A549 (cell line): ENCODE data around the gene ZNF438. TPM values are rescaled to one million over a fixed set of nuclear protein-coding genes. Genes with fewer than 3 reads are reported as not detected.

Experiments used
- ATAC-seq, 2 experiments: fragments of 200-7000 bp in 1 of 2; fragments of >200 bp in 1 of 2; cut with Nextera tagmentation in 1 of 2; cut with Tn5 transposase in 1 of 2; 3 replicates each; pipeline versions ENCODE4 v1.8.0 to v1.9.1; 2018 to 2020; ENCODE audit warnings: mild to moderate bottlenecking in 1 of 2, moderate library complexity in 1 of 2
- CTCF ChIA-PET: fragments of 300-600 bp; sonication (Branson Sonifier 250); formaldehyde crosslinking; extraction: SDS; loops from one replicate; lab custom pipeline; 2021; ENCODE audit warnings: antibody characterized with exemption, inconsistent platforms; lab: Yijun Ruan, JAX
- POLR2A ChIA-PET: fragments of 350-600 bp; formaldehyde crosslinking; extraction: SDS; loops from one replicate; lab custom pipeline; 2021; ENCODE audit warnings: antibody characterized with exemption, inconsistent platforms; lab: Yijun Ruan, JAX
- DNase-seq, 2 experiments: peaks; one replicate each; pipeline versions ENCODE4 v3.0.0 to v3.0.0-alpha.2; 2011 to 2016; ENCODE audit warnings: low read depth in 1 of 2, low spot score in 1 of 2
- FAIRE-seq: peaks from 2 replicates; lab custom pipeline; 2011; peaks lifted over from hg19 to GRCh38; lab: Jason Lieb, UNC
- H3K27ac ChIP-seq, 2 experiments: fragments of >200 bp; sonication (Bioruptor Twin); formaldehyde crosslinking; 3 replicates each; pipeline ENCODE4 v1.5.1; 2016 to 2017
- H3K4me1 ChIP-seq: fragments of >200 bp; sonication (Bioruptor Twin); formaldehyde crosslinking; 3 replicates; pipeline ENCODE4 v1.6.1; 2016
- H3K4me2 ChIP-seq: fragments of >200 bp; sonication (Bioruptor Twin); formaldehyde crosslinking; 3 replicates; pipeline ENCODE4 v1.6.1; 2016
- H3K4me3 ChIP-seq: fragments of >200 bp; sonication (Bioruptor Twin); formaldehyde crosslinking; 3 replicates; pipeline ENCODE4 v1.5.1; 2016
- H3K9me3 ChIP-seq: fragments of >200 bp; sonication (Bioruptor Twin); formaldehyde crosslinking; 3 replicates; pipeline ENCODE4 v1.6.1; 2016
- CHD4 ChIP-seq: fragments of 200-600 bp; sonication (generic); IDR thresholded peaks from 2 replicates; pipeline ENCODE4 v1.6.1; 2016; ENCODE audit warnings: antibody characterized with exemption, mild to moderate bottlenecking, borderline replicate concordance
- EHF ChIP-seq: fragments of 250-450 bp; sonication (Bioruptor Pico); IDR thresholded peaks from 2 replicates; pipeline ENCODE4 v1.5.0; 2020; ENCODE audit warnings: mild to moderate bottlenecking
- FOSB ChIP-seq: fragments of 250-450 bp; sonication (Bioruptor Pico); IDR thresholded peaks from 2 replicates; pipeline ENCODE4 v1.5.0; 2020; ENCODE audit warnings: mild to moderate bottlenecking, moderate library complexity
- HEYL ChIP-seq: fragments of 250-450 bp; sonication (Bioruptor Pico); IDR thresholded peaks from 2 replicates; pipeline ENCODE4 v1.8.0; 2021; ENCODE audit warnings: mild to moderate bottlenecking, moderate library complexity
- HOXB13 ChIP-seq: fragments of 250-450 bp; sonication (Bioruptor Pico); IDR thresholded peaks from 2 replicates; pipeline ENCODE4 v1.5.0; 2020; ENCODE audit warnings: low read depth, mild to moderate bottlenecking, moderate library complexity
- JUNB ChIP-seq: fragments of >200 bp; sonication (Bioruptor Twin); formaldehyde crosslinking; IDR thresholded peaks from 2 replicates; pipeline ENCODE4 v1.6.1; 2016
- MAZ ChIP-seq: fragments of 150-350 bp; IDR thresholded peaks from 2 replicates; pipeline ENCODE4 v1.6.1; 2014; ENCODE audit warnings: antibody characterized with exemption, low read depth, low read length, borderline replicate concordance
- NPAS2 ChIP-seq: fragments of 250-450 bp; sonication (Bioruptor Pico); IDR thresholded peaks from 2 replicates; pipeline ENCODE4 v1.8.0; 2022; ENCODE audit warnings: mild to moderate bottlenecking, moderate library complexity, borderline replicate concordance
- RARB ChIP-seq: fragments of 250-450 bp; sonication (Bioruptor Pico); IDR thresholded peaks from 2 replicates; pipeline ENCODE4 v1.8.0; 2021; ENCODE audit warnings: mild to moderate bottlenecking, moderate library complexity
- RCOR1 ChIP-seq: fragments of 150-350 bp; IDR thresholded peaks from 2 replicates; pipeline ENCODE4 v1.6.1; 2014; ENCODE audit warnings: antibody characterized with exemption, low read length, low read depth
- RNF2 ChIP-seq: fragments of 200-600 bp; sonication (generic); IDR thresholded peaks from 2 replicates; pipeline ENCODE4 v1.6.1; 2016; ENCODE audit warnings: low read depth, mild to moderate bottlenecking, antibody characterized with exemption, moderate library complexity, borderline replicate concordance
- TP53 ChIP-seq: fragments of 250-450 bp; sonication (Bioruptor Pico); IDR thresholded peaks from 2 replicates; pipeline ENCODE4 v1.5.0; 2021; ENCODE audit warnings: mild to moderate bottlenecking, moderate library complexity
- ZSCAN20 ChIP-seq: fragments of 250-450 bp; sonication (Bioruptor Pico); IDR thresholded peaks from 2 replicates; pipeline ENCODE4 v1.8.0; 2022; ENCODE audit warnings: mild to moderate bottlenecking, moderate library complexity
- WGBS: methylation state at CpG from one replicate; pipeline ENCODE4 v1.1.6; 2017; ENCODE audit errors: missing lambda C conversion rate; 5-methylcytosine and 5-hydroxymethylcytosine counted together
- polyA plus RNA-seq, 4 experiments: library from polyadenylated mRNA; depleted of rRNA in 3 of 4; stranded (reverse); fragments of >200 nt; fragmentation: RNase III in 1 of 4; extraction: RNeasy Plus Mini Kit Qiagen cat#74134 plus additional on column Dnase treatment in 1 of 4; gene quantifications; 2 replicates in 3 of 4; 3 replicates in 1 of 4; pipeline ENCODE4 v1.2.3, GENCODE V29; 2011 to 2017
- TF ChIP-seq, protein P1 (sequence below): fragments of >200 bp; sonication (Bioruptor Twin); formaldehyde crosslinking; IDR thresholded peaks from 2 replicates; pipeline ENCODE4 v1.6.1; 2016
- TF ChIP-seq, protein P2 (sequence below): fragments of 200-600 bp; sonication (generic); IDR thresholded peaks from 2 replicates; pipeline ENCODE4 v1.6.1; 2016; ENCODE audit warnings: antibody characterized with exemption, mild to moderate bottlenecking, moderate library complexity

The ZNF438 gene
- polyA plus RNA-seq, 2 of the 4 experiments (the other 2 are of a cell fraction), result 2.2 to 4.5 TPM

DNA sequence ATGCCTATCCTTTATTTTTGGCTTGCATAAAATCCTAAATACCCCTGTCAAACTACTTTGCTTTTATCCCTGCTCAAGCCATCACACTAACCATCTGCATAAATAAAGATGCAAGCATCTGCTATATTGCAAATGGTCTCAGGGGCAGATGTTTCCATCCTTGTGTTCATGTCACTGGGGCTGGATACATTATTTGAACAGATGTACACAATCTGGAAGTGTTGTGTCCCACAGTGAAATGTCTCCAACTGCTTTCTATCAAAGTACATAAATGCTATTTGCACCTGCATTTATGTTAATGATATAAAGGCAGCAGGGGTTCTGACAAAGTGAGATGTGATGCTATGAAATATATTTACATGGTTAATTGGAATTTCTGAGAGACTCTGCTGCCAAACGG lies 163.1 kb downstream of the ZNF438 start:
- Histone ChIP-seq H3K27ac (no peak overlapping the region), H3K4me2 (no peak overlapping the region), H3K4me3 (no peak overlapping the region), H3K9me3 (no peaks in the 10 kb centered on the region), H3K4me1 (no peaks in the 10 kb centered on the region)
- 62% methylated on average over 1 of the region's 1 CpG for whole genome bisulfite sequencing
- ATAC-seq, result no peak
- no peak for DNase-seq
- CTCF ChIA-PET, result no interaction called here
- TF ChIP-seq EHF, result no peak
- TF ChIP-seq, all 56 proteins: peak for 0
- no peak for FAIRE-seq
- POLR2A ChIA-PET, result no interaction called here

DNA sequence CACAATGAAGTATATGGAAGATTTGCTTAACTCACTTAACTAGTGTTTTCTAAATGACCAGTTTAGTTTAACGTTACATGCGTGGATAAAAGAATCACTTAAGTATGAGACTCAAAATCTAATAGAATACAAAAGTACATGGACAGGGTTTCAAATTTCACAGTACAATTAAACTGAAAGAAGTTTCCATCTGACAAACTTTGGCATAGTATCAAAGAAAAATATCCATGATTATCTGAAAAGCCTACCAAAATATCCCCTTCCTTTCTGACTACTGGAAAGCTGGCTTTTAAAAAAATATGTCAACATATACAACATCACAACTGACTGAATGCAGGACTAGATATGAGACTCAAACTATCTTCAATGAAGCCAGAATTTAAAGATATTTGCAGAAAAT lies 164.8 kb downstream of the ZNF438 start:
- no peak for TF ChIP-seq RNF2
- no peak for TF ChIP-seq HEYL (CRISPR knock-in tag)
- TF ChIP-seq, protein P1, sequence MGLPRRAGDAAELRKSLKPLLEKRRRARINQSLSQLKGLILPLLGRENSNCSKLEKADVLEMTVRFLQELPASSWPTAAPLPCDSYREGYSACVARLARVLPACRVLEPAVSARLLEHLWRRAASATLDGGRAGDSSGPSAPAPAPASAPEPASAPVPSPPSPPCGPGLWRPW, result no peak
- no peak for TF ChIP-seq RCOR1
- TF ChIP-seq FOSB (CRISPR knock-in tag), result no peak
- no peak for TF ChIP-seq NPAS2 (CRISPR knock-in tag)
- TF ChIP-seq ZSCAN20 (CRISPR knock-in tag), result no peak
- no peak for TF ChIP-seq JUNB
- TF ChIP-seq HOXB13, result no peak
- TF ChIP-seq, protein P2, sequence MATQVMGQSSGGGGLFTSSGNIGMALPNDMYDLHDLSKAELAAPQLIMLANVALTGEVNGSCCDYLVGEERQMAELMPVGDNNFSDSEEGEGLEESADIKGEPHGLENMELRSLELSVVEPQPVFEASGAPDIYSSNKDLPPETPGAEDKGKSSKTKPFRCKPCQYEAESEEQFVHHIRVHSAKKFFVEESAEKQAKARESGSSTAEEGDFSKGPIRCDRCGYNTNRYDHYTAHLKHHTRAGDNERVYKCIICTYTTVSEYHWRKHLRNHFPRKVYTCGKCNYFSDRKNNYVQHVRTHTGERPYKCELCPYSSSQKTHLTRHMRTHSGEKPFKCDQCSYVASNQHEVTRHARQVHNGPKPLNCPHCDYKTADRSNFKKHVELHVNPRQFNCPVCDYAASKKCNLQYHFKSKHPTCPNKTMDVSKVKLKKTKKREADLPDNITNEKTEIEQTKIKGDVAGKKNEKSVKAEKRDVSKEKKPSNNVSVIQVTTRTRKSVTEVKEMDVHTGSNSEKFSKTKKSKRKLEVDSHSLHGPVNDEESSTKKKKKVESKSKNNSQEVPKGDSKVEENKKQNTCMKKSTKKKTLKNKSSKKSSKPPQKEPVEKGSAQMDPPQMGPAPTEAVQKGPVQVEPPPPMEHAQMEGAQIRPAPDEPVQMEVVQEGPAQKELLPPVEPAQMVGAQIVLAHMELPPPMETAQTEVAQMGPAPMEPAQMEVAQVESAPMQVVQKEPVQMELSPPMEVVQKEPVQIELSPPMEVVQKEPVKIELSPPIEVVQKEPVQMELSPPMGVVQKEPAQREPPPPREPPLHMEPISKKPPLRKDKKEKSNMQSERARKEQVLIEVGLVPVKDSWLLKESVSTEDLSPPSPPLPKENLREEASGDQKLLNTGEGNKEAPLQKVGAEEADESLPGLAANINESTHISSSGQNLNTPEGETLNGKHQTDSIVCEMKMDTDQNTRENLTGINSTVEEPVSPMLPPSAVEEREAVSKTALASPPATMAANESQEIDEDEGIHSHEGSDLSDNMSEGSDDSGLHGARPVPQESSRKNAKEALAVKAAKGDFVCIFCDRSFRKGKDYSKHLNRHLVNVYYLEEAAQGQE, result no peak
- no peak for TF ChIP-seq MAZ
- no peak for TF ChIP-seq CHD4
- H3K4me3 ChIP-seq, result no peak overlapping the region
- POLR2A ChIA-PET, result no interaction called here
- FAIRE-seq (no peak), DNase-seq (no peak), ATAC-seq (no peak)
- CTCF ChIA-PET, result no interaction called here
- 92% methylated on average over 2 of the region's 2 CpGs for WGBS
- H3K27ac ChIP-seq, result no peak overlapping the region
- H3K4me1 ChIP-seq, result no peaks in the 10 kb centered on the region
- H3K9me3 ChIP-seq, result no peaks in the 10 kb centered on the region
- no peak overlapping the region for H3K4me2 ChIP-seq

DNA sequence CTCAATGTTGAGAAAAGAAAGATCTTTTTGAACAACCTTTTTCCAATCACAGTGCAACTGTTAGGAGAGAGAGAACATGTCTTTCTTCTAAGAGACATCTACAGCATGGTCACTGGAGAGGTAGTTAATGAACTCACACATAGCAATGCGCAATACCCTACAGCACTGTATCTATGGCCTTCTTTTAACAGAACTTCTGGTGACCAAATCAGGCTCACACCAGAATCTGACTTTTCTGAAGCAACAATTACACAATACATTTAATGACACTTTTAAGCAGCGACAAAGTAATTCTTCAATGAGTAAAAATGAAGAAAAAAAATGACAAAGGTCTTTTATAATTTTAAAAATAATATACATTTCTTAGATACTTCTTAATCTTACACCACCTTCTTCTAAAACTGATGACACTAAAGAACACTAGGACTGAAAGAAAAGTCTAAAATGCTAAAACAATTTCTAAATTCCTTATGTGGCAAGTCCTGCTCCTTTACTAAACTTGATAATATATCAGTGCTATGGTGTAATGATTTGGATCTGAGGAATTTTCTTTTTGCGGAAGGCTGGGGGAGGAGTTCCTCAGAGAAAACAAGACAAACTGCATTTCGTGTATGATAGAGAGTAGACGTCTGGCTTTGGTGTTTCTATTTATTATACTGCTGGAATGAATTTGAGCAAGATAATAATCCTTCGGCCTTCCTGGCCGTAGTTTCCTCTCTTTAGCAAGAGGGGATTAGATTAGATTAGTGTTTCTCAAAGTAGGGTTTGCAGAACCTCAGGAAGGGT lies 166.3 kb downstream of the ZNF438 start:
- Histone ChIP-seq H3K9me3 (no peaks in the 10 kb centered on the region), H3K4me1 (no peaks in the 10 kb centered on the region), H3K27ac (no peak overlapping the region), H3K4me2 (no peak overlapping the region), H3K4me3 (no peak overlapping the region)
- POLR2A ChIA-PET, result no interaction called here
- DNase-seq (no peak), ATAC-seq (no peak), FAIRE-seq (no peak)
- CTCF ChIA-PET, result no interaction called here
- TF ChIP-seq TP53 (CRISPR knock-in tag), result no peak
- no peak for TF ChIP-seq RARB
- TF ChIP-seq, protein P2, result no peak
- WGBS, result 85% methylated on average over 7 of the region's 7 CpGs
